HG03521 (cell line): ENCODE results near the gene SLC4A11.
"Not testable (repeated sequence)": the region's sequence is repeated elsewhere in the genome, so short reads cannot be mapped to it uniquely, and the experiment has no call there.

Source experiments
- ATAC-seq: cut with Tn5 transposase; IDR thresholded peaks from one replicate; pipeline ENCODE4 v1.9.1; 2021; ENCODE audit warnings: mild to moderate bottlenecking, moderate library complexity; ENCODE audit not compliant: unreplicated experiment

SLC4A11 gene

GRCh38 chr20:3229158-3229557 lies 9.8 kb downstream of the SLC4A11 start:
- ATAC-seq, result no peak

- no peak for ATAC-seq
Observed at GRCh38 chr20:3228750-3229032, 10.3 kb downstream of the SLC4A11 start.

- ATAC-seq, result no peak
Observed at GRCh38 chr20:3227936-3228749, 10.8 kb downstream of the SLC4A11 start.

GRCh38 chr20:3227506-3227905 lies 11.5 kb downstream of the SLC4A11 start:
- ATAC-seq, result no peak

- ATAC-seq, result no peak
Observed at GRCh38 chr20:3226864-3227263, 12.1 kb downstream of the SLC4A11 start.

- no peak for ATAC-seq
Observed at GRCh38 chr20:3226093-3226492, 12.9 kb downstream of the SLC4A11 start.

GRCh38 chr20:3224681-3225421 lies 14.1 kb downstream of the SLC4A11 start:
- no peak for ATAC-seq

GRCh38 chr20:3223994-3224680 lies 14.9 kb downstream of the SLC4A11 start:
- no peak for ATAC-seq

- ATAC-seq, result no peak
Observed at GRCh38 chr20:3223651-3223993, 15.4 kb downstream of the SLC4A11 start.

GRCh38 chr20:3222635-3223600 lies 16.1 kb downstream of the SLC4A11 start:
- no peak for ATAC-seq

- ATAC-seq, result no peak
Observed at GRCh38 chr20:3221398-3222226, 17.4 kb downstream of the SLC4A11 start.

GRCh38 chr20:3218307-3218988 lies 20.5 kb downstream of the SLC4A11 start:
- ATAC-seq, result peak; percentile 65

GRCh38 chr20:3215359-3215917 lies 23.6 kb downstream of the SLC4A11 start:
- ATAC-seq, result not testable (repeated sequence)

- no peak for ATAC-seq
Observed at GRCh38 chr20:3213226-3213625, 25.8 kb downstream of the SLC4A11 start.

GRCh38 chr20:3210346-3210745 lies 28.6 kb downstream of the SLC4A11 start:
- no peak for ATAC-seq

- peak; percentile 17 for ATAC-seq
Observed at GRCh38 chr20:3209946-3210317, 29.1 kb downstream of the SLC4A11 start.

GRCh38 chr20:3209257-3209945 lies 29.6 kb downstream of the SLC4A11 start, which contains the start of gene ITPA:
Gene ITPA, plus strand, starts transcription at chr20:3209498. Its CDS starts 54 bp downstream, at chr20:3209552.
- peak; percentile 39 for ATAC-seq

GRCh38 chr20:3208786-3209256 lies 30.2 kb downstream of the SLC4A11 start:
- peak; percentile 1 for ATAC-seq
